Measurements from ENCODE around the gene SHLD1.
"Not testable (repeated sequence)": the region's sequence is repeated elsewhere in the genome, so short reads cannot be mapped to it uniquely, and the experiment has no call there.

The SHLD1 gene

DNA sequence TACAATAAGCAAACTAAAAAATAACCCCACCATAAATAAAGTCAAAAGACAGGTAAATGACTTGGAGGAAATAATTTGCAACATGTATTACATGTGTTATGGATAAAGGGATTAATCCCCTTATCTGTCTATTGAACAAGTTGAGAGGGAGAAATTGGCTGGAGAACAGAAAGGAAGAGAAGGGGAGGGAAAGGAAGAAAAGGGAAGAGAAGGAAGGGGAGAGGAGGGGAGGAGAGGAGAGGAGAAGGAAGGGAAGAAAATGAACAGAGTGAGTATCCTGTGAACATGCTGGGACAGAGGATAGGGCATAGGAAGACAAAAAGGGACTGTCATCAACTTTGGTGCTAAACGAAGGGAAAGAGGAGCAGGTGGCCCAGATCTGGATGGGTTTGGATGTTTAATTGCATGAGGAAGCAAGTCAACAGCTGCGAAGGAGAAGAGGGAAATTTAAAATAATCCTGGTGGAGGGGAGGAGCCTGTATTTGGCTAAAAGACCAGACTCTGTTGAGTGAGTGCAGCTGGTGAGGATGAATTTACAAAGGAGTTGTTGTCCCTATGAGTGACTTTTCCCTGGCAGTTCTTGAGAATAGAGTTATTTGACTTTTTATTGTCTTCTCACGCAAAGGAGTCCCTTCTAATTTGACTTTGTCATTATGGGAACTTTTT is 14.2 kb upstream of the SHLD1 start:
- DNase-seq (ENCODE audit: low read depth) = no peak

DNA sequence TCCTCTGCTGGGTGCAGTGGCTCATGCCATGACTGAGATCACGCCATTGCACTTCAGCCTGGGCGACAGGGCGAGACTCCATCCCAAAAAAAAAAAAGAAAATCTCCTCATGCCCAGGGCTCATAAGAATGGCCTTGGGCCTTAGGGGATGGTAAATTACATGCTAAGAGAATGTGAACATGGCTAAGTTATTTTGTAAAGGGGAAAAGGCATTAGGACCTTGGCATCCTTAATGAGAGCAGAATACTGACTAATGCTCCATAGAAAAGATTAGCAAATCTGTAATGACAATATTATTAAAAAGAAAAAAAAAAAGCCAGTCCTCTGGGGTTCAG is 12.6 kb upstream of the SHLD1 start:
- no peak for DNase-seq (ENCODE audit: low read depth)

GRCh38 chr20:5737966-5738365 is 12.2 kb upstream of the SHLD1 start:
- no peak for DNase-seq (ENCODE audit: low read depth)

DNA sequence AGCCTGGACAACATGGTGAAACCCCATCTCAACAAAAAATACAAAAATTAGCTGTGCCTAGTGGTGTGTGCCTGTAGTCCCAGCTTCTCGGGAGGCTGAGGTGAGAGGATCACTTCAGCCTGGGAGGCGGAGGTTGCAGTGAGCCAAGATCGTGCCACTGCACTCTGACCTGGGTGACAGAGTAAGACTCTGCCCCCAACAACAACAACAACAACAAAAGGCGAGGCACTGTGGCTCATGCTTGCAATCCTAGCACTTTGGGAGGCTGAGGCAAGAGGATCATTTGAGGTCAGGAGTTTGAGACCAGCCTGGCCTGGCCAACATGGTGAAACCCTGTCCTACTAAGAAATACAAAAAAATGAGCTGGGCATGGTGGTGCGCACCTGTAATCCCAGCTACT is 9.6 kb upstream of the SHLD1 start:
- not testable (repeated sequence) for DNase-seq (ENCODE audit: low read depth)

DNA sequence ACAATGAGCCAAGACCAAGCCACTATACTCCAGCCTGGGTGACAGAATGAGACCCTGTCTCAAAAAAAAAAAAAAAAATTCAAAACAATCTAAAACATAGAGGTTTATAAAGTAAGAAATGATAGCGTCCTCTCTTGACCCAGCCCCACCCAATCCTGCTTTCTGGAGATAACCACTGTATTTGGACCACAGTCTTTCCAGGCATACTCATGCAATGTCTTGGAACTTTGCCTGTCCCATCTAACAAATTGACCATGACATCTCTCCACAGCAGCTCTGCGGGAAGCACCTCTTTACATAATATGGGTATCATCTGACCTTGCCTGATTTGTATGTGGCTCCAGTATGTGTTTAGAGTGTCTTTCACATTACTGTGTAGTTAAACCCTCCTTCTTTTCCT is 9.1 kb upstream of the SHLD1 start:
- no peak for DNase-seq (ENCODE audit: low read depth)

DNA sequence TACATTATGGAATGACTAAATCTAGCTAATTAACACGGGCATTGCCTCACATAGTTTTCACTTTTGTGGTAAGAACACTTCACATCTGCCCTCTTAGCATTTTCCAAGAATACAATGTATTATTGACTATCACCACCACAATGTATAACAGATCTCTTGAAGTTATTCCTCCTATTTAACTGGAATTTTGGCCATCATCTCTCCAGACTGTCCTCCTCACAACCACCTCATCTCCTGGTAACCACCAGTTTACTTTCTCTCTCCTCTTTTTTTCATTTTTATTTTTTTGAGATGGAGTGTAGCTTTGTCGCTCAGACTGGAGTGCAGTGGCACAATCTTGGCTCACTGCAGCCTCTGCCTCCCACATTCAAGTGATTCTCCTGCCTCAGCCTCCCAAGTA is 8.2 kb upstream of the SHLD1 start:
- DNase-seq (ENCODE audit: low read depth) = no peak

- DNase-seq (ENCODE audit: low read depth) = no peak
Observed at GRCh38 chr20:5745416-5746030, 4.7 kb upstream of the SHLD1 start.

DNA sequence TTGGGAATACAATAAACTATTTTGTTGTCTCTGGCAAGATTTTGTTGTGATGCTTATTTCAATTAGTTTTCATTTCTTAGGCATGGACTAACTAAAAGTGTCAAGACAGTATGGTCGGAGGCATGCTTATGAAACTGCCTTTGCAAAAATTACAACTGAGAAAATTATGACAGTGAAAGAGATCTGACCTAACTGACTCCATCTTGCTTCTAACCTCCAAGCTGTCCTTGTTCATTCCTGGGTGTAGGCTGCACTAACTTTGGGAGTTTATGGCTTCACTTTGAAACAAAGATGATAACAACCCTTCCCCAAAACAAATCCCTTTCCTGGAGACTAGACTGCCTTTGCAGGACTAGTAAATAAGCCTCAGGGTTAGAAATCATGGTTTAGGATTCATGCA is 4.1 kb upstream of the SHLD1 start:
- DNase-seq (ENCODE audit: low read depth) = no peak

GRCh38 chr20:5748246-5748645 is 2.0 kb upstream of the SHLD1 start:
- DNase-seq (ENCODE audit: low read depth) = no peak

- DNase-seq (ENCODE audit: low read depth) = not testable (repeated sequence)
Observed at GRCh38 chr20:5749512-5749951, 669 bp upstream of the SHLD1 start.

DNA sequence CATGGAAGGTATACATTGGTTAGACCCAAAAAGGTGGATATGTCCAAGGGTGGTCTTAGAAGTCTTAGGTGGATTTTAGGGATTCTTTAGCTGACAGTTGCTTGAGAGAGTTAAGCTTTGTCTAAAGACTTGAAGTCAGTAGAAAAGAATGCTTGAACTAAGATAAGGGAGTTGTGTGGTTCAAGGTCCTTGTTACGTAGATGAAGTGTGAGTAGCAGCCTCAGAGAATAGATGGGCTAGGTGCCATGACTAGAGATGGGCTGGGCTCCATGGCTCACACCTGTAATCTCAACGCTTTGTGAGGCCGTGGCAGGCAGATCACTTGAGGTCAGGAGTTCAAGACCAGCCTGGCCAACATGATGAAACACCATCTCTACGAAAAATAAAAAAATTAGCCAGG is 1.7 kb downstream of the SHLD1 start:
- no peak for DNase-seq (ENCODE audit: low read depth)

DNA sequence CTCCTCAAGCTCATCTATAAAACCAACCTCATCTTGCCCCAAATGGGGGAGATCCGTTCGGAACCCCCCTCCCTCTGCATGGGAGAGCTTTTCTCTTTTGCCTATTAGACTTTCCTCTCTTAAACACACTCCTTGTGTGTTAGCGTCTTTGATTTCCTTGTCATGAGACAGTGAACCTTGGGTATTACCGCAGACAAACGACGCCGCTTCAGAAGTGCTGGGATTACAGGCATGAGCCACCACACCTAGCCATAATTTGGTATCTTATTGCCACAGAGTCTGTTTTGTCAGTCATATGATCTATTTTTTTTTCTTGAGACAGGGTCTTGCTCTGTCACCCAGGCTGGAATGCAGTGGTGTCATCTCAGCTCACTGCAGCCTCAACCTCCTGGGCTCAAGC is 3.6 kb downstream of the SHLD1 start:
- no peak for DNase-seq (ENCODE audit: low read depth)

- DNase-seq (ENCODE audit: low read depth) = no peak
Observed at GRCh38 chr20:5757949-5758348, 7.7 kb downstream of the SHLD1 start.

DNA sequence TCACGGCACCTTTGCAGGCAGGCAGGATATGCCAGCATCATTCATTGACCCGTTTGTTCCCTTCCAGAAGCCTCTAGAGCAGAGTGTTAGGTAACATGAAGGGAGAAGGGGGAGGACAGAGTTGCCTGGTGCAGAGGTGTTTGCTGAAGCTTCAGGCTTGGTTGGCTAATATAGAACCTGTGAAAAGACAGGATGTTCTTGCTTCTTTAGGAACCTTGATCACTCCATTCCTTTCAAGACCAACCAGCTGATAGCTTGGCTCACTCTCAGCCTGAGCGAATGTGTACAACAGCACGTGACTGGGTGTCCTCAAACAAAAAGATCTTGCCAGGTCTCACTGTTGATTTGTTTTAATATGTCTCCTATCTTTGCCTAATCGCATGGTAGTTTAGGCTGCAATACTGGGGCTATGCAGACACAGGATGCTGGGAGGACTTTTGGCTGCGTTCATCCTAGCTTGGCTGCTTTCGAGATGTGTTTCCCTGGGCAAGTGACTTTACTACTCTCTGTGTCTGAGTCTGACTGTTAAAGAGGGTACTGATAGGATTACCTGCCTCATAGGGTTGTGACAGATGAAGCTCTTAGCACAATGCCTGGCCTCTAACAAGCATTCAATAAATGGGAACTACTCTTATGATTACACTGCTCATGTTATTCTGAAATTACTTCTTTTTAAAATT is 16.0 kb downstream of the SHLD1 start:
- DNase-seq (ENCODE audit: low read depth) = no peak

DNA sequence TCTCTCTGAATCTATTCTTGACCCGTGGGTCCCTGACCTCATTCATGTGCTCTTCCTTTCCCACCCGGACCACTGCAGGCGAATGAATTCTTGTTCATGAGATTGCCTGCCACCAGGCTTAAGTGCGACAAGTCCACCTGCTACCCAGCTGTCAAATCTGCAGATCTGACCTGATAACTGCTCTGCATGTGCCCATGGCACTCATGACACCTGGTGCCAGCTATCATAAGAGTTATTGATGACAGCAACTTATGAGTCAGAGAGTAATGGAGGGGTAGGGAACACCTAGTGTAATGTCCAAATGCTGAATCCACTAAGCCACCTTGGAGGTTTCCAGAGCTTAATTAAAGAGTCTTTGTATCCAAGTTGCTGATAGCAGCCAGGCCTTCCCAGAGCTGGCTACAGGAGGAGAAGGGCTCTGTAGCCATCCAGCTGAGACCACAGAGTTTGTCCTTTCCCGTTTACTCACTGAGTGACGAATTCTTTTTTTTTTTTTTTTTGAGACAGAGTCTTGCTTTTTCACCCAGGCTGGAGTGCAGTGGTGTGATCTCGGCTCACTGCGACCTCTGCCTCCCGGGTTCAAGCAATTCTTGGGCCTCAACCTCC is 17.4 kb downstream of the SHLD1 start:
- no peak for DNase-seq (ENCODE audit: low read depth)

DNA sequence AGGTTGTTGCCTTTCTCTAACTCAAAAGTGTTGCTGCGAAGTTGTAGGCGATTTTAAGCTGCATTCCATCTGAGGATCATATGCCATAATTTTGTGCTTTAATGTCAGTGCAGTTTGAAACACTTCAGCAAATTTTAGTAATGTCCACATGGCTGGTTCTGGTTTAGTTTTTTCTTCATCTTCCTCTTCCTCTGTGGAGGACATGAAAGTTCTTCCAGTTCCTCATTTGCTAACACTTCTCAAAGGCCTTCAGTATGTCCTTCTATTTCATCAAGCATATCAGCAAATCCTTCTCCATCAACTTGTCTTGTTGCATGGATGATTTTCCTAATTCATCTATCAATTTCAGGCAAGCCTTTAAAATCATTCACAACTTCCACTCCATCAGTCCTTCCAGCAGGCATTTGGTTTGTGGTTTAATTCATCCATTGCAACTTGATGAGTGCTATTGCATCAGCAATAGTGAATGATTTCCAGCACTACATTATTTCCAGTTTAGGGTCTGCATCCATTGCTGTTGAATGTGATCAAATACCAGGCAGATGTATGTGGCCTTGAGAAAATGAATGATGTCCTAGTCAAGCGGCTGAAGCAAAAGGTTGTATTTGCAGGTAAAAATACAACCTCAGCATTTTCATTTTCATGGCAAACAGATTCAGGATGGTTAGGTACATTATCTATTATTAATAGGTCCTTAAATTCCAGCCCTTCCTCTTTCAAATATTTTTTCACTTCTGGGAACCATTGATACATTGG is 20.2 kb downstream of the SHLD1 start:
- no peak for DNase-seq (ENCODE audit: low read depth)

GRCh38 chr20:5770987-5771318 is 20.8 kb downstream of the SHLD1 start:
- no peak for DNase-seq (ENCODE audit: low read depth)

DNA sequence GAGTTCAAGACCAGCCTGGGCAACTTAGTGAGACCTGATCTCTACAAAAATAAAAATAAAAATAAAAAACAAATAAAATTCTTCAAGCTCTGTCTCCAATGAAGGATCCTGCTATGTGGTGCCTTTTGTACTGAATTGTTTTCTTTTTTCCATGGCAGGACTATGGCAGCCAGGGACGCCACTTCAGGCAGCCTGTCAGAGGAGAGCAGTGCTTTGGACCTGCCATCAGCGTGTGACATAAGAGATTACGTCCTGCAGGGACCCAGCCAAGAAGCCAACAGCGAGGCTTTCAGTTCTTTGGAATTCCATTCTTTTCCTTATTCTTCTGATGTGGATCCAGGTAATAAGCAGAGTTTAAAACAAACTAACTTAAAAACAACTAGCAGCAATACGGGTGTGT is 22.5 kb downstream of the SHLD1 start:
- DNase-seq (ENCODE audit: low read depth) = no peak

DNA sequence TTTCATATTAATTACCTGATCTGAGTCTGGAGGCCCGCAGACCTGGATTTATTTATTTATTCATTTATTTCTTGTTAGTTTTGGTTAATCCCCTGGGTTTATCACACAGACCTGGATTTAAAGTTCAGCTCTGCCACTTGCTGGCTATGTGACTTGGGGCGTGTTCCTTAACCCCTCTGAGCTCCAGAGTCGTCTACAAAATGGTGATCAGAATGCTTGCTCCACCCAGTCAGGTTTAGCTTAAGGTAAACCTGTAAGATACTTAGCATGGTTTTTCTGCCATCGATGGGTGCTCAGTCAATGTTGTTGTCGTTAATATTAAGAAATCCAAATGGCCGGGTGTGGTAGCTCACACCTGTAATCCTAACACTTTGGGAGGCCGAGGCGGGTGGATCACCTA is 23.4 kb downstream of the SHLD1 start:
- DNase-seq (ENCODE audit: low read depth) = no peak

DNA sequence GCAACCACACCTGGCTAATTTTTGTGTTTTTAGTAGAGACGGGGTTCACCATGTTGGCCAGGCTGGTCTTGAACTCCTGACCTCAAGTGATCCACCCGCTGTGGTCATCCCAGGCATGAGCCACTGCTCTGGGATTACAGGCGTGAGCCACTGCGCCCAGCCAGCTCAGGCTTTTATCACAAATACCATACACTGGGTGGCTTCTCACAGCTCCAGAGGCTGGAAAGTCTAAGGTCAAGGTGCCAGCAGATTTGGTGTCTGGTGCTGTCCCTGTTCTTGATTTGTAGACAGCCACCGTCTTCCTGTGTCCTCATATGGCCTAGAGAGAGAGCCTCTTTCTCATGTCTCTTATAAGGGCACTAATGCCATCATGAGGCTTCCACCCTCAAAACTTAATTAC is 25.9 kb downstream of the SHLD1 start:
- no peak for DNase-seq (ENCODE audit: low read depth)

DNA sequence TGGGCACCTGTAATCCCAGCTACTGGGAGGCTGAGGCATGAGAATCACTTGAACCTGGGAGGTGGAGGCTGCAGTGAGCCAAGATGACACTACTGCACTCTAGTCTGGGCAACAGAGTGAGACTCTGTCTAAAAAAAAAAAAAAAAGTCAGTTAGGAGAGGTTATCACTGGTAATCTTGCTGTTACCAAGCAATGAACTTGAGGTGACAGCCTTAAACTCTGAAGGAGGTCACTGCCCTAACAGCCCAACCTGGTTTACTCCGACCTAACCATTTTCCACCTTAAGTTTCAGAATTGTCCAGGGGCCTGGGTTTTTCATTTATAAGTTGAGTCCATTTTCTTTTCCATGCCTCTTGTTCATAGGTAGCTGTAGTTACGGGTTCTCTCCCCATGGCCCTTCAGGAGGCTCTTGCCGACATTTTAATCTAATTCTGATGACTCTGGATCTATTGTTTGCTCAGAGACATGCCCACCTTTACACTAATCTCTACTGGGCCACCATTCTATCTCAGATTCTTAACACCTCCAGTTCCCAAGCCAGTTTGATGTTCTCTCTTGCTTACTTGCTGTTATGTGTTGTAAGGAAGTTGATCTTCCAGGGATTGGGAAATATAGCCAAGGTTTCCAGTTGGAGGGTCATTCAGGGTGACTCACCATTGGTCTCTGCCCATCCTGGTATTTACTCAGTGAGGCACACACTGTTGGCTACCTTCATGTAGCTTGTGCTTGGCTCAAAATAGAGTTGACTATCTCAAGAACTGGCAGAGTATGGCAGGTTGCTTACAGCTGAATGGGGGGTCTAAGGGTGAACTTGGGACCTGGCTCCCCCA is 29.1 kb downstream of the SHLD1 start:
- no peak for DNase-seq (ENCODE audit: low read depth)

DNA sequence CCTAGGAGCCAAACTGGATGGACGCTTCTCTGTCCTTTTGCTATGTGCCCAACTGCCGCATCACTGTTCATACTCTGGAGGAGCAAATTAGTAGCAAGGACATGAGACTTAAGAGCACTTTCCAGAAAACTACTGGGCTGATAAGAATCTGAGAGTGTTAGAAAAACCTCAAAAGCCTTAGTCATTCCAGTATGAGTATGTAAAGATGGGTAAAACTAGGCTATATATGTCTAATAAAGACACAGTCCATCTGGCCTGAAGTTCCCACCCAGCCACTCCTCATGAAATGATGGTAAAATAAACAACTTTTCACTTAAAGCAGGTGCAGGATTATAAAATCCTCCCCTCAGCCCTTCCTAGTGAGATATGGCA is 30.6 kb downstream of the SHLD1 start:
- DNase-seq (ENCODE audit: low read depth) = no peak
